Keratinocyte (primary cell): ENCODE results near the gene MAPK13.

Experiments
- EZH2 ChIP-seq: IDR thresholded peaks from one replicate; pipeline ENCODE4 v1.6.1; 2012; ENCODE audit warnings: inconsistent platforms, mild to moderate bottlenecking, low read length, moderate library complexity
- TF ChIP-seq, protein P1 (sequence below), 3 experiments: IDR thresholded peaks in 1 of 3; conservative IDR thresholded peaks in 1 of 3; optimal IDR thresholded peaks in 1 of 3; 2 replicates in 2 of 3; 3 replicates in 1 of 3; pipeline versions ENCODE3 to v1.5.1; 2011; ENCODE audit warnings: low read length in 3 of 3, mild to moderate bottlenecking in 3 of 3, moderate library complexity in 2 of 3, control low read depth in 1 of 3, inconsistent platforms in 1 of 3; ENCODE audit not compliant: insufficient read depth in 2 of 3; ENCODE audit errors: extremely low read depth in 1 of 3

GRCh38 chr6:36113049-36113448 lies 17.3 kb upstream of the MAPK13 start:
- TF ChIP-seq, protein P1, sequence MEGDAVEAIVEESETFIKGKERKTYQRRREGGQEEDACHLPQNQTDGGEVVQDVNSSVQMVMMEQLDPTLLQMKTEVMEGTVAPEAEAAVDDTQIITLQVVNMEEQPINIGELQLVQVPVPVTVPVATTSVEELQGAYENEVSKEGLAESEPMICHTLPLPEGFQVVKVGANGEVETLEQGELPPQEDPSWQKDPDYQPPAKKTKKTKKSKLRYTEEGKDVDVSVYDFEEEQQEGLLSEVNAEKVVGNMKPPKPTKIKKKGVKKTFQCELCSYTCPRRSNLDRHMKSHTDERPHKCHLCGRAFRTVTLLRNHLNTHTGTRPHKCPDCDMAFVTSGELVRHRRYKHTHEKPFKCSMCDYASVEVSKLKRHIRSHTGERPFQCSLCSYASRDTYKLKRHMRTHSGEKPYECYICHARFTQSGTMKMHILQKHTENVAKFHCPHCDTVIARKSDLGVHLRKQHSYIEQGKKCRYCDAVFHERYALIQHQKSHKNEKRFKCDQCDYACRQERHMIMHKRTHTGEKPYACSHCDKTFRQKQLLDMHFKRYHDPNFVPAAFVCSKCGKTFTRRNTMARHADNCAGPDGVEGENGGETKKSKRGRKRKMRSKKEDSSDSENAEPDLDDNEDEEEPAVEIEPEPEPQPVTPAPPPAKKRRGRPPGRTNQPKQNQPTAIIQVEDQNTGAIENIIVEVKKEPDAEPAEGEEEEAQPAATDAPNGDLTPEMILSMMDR (optimal IDR thresholded peaks at IDR 0.05 in 1 of 3, IDR thresholded peaks at IDR 0.05 in 1 of 3, conservative IDR thresholded peaks at IDR 0.05 in 1 of 3; ENCODE audit: extremely low read depth in 1 of 3, insufficient read depth in 2 of 3, low read length in 3 of 3), result no peak
- TF ChIP-seq EZH2, result no peak
